ENCODE data around the gene BCAM.
"Not testable (repeated sequence)": the region's sequence is repeated elsewhere in the genome, so short reads cannot be mapped to it uniquely, and the experiment has no call there.

BCAM gene

GRCh38 chr19:44808463-44809371 is at the start of gene BCAM:
BCAM (plus strand) TSS chr19:44809103; CDS start chr19:44809125, 22 bp downstream.
- in situ Hi-C loops (cut with HindIII; ENCODE audit: low sequenced_read_pairs): loop anchor here (10.0 kb wide), 2 partner anchors 84 to 146 kb away; partner anchors contain the start of gene CLPTM1

DNA sequence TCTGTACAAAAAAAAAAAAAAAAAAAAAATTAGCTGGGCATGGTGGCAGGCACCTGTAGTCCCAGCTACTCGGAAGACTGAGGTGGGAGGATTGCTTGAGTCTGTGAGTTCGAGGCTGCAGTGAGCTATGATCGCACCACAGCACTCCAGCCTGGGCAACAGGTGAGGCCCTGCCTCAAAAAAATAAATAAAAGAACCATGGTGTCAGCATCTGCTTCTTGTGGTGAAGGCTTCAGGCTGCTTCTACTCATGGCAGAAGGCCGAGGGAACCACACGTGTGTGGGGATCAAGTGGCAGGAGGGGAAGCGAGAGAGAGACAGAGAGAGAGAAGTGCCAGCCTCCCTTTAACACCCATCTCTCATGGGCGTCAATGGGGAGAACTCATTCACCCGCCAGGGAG is 46.9 kb upstream of the BCAM start:
- in situ Hi-C loops (cut with HindIII; ENCODE audit: low sequenced_read_pairs): no loop called here

- in situ Hi-C loops (cut with HindIII; ENCODE audit: low sequenced_read_pairs): no loop called here
Measured at GRCh38 chr19:44765033-44765948, 43.6 kb upstream of the BCAM start.

DNA sequence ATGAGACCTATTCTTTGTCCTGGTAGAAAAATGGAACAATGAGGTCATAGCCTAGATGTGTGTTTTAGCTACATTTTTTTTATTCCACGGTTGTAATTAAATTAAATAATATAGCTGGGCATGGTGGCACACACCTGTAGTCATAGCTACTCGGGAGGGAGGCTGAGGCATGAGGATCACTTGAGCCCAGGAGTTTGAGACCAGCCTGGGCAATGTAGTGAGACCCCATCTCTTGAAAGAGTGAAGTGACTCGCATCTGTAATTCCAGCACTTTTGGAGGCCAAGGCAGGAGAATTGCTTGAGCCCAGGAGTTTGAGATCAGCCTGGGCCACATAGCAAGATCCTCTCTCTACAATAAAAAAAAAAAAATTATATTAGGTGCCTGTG is 43.0 kb upstream of the BCAM start:
- in situ Hi-C loops (cut with HindIII; ENCODE audit: low sequenced_read_pairs): no loop called here

DNA sequence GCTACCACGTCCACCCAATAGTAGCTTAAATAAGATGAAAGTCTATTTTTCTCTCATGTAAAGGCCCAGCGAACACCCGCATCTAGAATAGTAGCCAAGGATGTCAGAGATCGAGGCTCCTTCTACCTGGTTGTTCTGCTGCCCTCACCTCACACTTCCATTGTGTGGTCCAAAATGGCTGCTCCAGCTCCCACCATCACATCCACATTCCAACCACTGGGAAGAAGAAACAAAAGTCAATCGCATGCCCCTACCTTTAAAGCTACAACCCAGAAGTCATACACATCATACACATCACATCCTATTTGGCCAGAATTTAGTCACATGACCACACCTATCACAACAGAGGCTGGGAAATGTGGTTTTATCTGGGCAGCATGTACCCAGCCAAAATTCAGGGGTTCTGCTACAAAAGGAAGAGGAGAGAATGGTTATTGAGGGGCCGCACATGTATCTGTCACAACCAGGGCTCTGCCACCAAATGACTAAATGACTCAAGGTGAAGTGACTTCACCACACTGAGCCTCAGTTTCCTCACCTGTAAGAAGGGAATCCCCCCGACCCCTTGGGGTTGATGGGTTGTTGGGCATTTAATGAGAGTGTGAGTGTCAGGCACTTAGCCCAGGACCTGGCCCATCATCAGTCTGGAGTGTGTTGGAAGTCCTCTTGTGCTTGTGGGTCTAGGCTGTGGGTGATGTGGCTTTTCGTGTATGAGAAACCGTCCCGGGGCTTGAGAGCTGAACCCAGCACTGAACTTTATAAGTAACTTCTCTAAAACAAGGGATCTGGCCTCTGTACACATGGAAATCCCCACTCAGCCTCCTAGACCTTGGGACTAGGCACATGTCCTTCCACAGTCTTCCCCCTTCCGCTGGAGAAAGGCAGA is 41.4 kb upstream of the BCAM start:
- in situ Hi-C loops (cut with HindIII; ENCODE audit: low sequenced_read_pairs): no loop called here

DNA sequence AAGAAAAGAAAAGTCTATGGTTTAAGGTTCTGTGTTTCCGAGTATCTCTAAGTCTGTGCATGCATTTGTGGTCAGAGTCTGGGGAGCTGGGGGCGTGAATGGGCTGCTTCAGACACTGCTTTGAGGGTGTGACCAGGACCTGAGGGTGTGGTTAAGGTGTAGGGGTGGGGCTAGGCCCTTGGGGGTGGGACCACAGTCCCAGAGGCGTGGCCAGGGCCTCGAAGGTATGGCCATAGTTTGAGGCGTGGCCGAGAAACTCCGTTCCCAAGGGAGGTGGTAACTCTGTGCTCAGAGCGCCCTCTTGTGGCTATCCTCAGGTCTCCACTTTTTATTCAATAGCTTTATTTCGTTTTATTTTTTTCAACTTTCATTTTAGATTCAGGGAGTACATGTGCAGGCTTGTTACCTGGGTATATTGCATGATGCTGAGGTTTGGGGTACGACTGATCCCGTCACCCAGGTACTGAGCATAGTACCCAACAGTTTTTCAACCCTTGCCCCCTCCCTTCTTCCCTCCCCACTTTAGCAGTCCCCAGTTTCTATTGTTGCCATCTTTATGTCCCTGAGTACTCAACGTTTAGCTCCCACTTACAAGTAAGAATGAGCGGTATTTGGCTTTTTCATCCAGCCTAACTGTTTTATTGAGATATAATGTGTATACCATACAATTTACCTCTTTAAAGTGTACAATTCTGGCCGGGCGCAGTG is 38.2 kb upstream of the BCAM start:
- in situ Hi-C loops (cut with HindIII; ENCODE audit: low sequenced_read_pairs): no loop called here

- in situ Hi-C loops (cut with HindIII; ENCODE audit: low sequenced_read_pairs): not testable (repeated sequence)
Measured at GRCh38 chr19:44772144-44772543, 36.8 kb upstream of the BCAM start.

- in situ Hi-C loops (cut with HindIII; ENCODE audit: low sequenced_read_pairs): no loop called here
Measured at GRCh38 chr19:44772959-44773358, 35.9 kb upstream of the BCAM start.

- in situ Hi-C loops (cut with HindIII; ENCODE audit: low sequenced_read_pairs): no loop called here
Measured at GRCh38 chr19:44775676-44776240, 33.1 kb upstream of the BCAM start.

- in situ Hi-C loops (cut with HindIII; ENCODE audit: low sequenced_read_pairs): no loop called here
Measured at GRCh38 chr19:44776402-44777096, 32.4 kb upstream of the BCAM start.

DNA sequence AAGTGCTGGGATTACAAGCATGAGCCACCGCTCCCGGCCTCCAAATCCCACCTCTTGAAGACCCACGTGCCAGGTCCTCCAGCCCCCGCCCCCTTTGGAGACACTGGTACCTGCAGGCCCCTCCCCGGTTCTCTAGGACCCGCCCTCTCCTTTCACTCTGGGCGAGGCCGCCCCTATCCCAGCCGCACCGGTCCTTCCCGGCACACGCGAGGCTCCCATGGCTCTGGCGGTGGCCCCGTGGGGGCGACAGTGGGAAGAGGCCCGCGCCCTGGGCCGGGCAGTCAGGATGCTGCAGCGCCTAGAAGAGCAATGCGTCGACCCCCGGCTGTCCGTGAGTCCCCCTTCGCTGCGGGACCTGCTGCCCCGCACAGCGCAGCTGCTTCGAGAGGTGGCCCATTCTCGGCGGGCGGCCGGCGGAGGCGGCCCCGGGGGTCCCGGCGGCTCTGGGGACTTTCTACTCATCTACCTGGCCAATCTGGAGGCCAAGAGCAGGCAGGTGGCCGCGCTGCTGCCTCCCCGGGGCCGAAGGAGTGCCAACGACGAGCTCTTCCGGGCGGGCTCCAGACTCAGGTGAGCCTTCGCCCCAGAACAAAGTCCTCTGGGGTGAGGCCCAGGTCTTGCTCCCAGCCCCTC is 31.1 kb upstream of the BCAM start, which contains the start of gene CBLC:
Gene CBLC, plus strand, starts transcription at position 176 of the 633 bp plus-strand sequence. Its CDS starts 42 bp downstream, at position 218.
- in situ Hi-C loops (cut with HindIII; ENCODE audit: low sequenced_read_pairs): no loop called here

- in situ Hi-C loops (cut with HindIII; ENCODE audit: low sequenced_read_pairs): no loop called here
Measured at GRCh38 chr19:44779150-44779549, 29.8 kb upstream of the BCAM start.

DNA sequence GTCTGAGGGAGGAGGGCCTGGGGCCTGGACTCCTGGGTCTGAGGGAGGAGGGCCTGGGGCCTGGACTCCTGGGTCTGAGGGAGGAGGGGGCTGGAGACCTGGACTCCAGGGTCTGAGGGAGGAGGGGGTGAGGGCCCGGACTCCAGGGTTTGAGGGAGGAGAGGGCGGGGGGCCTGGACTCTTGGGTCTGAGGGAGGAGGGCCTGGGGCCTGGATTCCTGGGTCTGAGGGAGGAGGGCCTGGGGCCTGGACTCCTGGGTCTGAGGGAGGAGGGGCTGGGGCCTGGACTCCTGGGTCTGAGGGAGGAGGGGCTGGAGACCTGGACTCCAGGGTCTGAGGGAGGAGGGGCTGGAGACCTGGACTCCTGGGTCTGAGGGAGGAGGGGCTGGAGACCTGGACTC is 27.2 kb upstream of the BCAM start:
- in situ Hi-C loops (cut with HindIII; ENCODE audit: low sequenced_read_pairs): not testable (repeated sequence)

DNA sequence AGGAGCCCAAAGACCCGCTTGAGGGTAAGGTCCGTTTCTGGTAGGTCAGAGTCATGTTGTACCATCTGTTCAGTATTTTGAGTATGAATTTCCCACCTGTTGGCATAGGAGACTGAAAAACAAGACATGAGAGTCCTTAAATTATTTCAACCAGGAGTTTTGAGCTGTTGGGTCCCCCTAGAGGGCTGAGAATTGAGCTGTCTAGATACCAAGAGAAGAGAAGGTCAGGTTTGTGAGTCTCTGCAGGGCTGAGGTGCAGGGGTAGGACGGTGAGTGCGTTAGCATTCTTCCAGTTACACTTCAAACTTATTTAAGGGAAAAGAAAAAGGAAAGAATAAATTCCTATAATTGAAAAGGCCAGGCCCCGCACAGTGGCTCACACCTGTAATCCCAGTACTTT is 26.2 kb upstream of the BCAM start:
- in situ Hi-C loops (cut with HindIII; ENCODE audit: low sequenced_read_pairs): no loop called here

GRCh38 chr19:44783545-44783944 is 25.4 kb upstream of the BCAM start:
- in situ Hi-C loops (cut with HindIII; ENCODE audit: low sequenced_read_pairs): no loop called here

DNA sequence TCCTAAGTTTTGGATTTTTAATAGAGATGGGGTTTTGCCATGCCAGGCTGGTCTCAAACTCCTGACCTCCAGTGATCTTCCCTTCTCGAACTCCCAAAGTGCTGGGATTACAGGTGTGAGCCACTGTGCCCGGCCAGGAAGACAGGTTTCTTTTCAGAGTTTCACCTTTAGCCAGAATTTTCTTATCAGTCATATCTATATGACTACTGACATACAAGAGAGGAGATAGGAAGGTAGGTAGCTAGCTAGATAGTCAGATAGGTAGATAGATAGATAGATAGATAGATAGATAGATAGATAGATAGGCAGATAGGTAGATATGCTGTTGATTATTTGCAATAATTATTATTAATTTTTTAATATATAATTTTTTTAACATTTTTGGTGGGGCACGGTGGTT is 23.6 kb upstream of the BCAM start:
- in situ Hi-C loops (cut with HindIII; ENCODE audit: low sequenced_read_pairs): no loop called here

DNA sequence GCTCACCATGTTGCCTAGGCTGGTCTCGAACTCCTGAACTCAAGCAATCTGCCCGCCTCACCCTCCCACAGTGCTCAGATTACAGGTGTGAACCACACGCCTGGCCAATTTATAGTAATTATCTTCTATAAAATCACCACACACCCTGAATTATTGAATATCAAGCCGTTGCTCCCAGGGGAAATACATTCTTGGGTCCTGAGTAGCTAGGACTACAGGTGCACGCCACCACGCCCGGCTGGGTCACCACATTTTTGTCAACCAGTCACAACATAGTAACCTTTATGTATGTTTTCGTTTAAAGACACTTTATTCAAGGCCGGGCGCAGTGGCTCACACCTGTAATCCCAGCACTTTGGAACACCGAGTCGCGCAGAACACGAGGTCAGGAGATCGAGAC is 22.9 kb upstream of the BCAM start:
- in situ Hi-C loops (cut with HindIII; ENCODE audit: low sequenced_read_pairs): no loop called here

DNA sequence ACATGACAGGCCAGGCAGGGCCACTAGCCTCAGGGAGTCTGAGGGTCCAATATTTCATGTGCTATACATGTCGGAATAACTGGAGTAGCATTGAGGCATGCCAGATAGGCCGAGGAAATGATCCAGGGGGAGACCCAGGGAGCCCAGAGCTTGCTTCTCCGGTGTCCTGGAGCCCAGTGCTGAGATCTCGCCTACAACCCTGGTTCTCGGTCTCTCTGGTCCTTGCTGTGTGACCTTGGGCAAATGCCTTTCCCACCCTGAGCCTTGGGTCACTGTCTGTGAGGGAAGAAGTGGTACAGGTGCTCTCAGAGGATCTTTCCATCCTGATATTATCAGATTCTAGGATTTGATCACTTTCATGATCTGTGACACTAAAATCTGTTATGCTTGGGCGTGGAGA is 19.9 kb upstream of the BCAM start:
- in situ Hi-C loops (cut with HindIII; ENCODE audit: low sequenced_read_pairs): no loop called here
